Lower lobe of right lung (tissue), 2 donors: ENCODE results near the gene KIR2DL1. TPM values are rescaled to one million over a fixed set of nuclear protein-coding genes. Genes with fewer than 3 reads are reported as not detected.
"Not testable (repeated sequence)": the region's sequence is repeated elsewhere in the genome, so short reads cannot be mapped to it uniquely, and the experiment has no call there.

Source experiments
- ATAC-seq, 2 donors: fragments of 200-7000 bp; cut with Tn5 transposase; one replicate each; pipeline ENCODE4 v1.9.1; 2020 to 2022; ENCODE audit warnings: mild to moderate bottlenecking in 2 of 2, moderate library complexity in 2 of 2
- DNase-seq: peaks from one replicate; pipeline ENCODE4 v3.0.0-alpha.2; 2020
- H3K27ac ChIP-seq: fragments of 200-600 bp; one replicate; pipeline ENCODE4 v1.8.0; 2022
- H3K27me3 ChIP-seq: fragments of 200-600 bp; one replicate; pipeline ENCODE4 v1.8.0; 2022; ENCODE audit warnings: low read depth
- H3K36me3 ChIP-seq: fragments of 200-600 bp; one replicate; pipeline ENCODE4 v1.8.0; 2022; ENCODE audit warnings: mild to moderate bottlenecking
- H3K4me1 ChIP-seq: fragments of 200-600 bp; one replicate; pipeline ENCODE4 v1.8.0; 2022
- H3K4me3 ChIP-seq: fragments of 200-600 bp; one replicate; pipeline ENCODE4 v1.8.0; 2022; ENCODE audit warnings: mild to moderate bottlenecking
- H3K9me3 ChIP-seq: fragments of 200-600 bp; one replicate; pipeline ENCODE4 v1.8.0; 2022
- intact Hi-C: fragments of 100-400 bp; cut with DNase I; formaldehyde crosslinking; loops from one replicate; pipeline ENCODE4 v1.11.0; 2022
- total RNA-seq: library from RNA; stranded (reverse); fragmentation: NEBNext Ultra II Directional; extraction: Animal tissue kit (Norgen Biotek cat#: 25700); gene quantifications from one replicate; pipeline ENCODE4 v1.2.1, GENCODE V29; 2021
- donor health status: DM: no; HTN: yes; CAD: no; lungs with severe emphysema.

The KIR2DL1 gene
- total RNA-seq, 1 donor from 2014 or later, result 0.83 TPM

DNA sequence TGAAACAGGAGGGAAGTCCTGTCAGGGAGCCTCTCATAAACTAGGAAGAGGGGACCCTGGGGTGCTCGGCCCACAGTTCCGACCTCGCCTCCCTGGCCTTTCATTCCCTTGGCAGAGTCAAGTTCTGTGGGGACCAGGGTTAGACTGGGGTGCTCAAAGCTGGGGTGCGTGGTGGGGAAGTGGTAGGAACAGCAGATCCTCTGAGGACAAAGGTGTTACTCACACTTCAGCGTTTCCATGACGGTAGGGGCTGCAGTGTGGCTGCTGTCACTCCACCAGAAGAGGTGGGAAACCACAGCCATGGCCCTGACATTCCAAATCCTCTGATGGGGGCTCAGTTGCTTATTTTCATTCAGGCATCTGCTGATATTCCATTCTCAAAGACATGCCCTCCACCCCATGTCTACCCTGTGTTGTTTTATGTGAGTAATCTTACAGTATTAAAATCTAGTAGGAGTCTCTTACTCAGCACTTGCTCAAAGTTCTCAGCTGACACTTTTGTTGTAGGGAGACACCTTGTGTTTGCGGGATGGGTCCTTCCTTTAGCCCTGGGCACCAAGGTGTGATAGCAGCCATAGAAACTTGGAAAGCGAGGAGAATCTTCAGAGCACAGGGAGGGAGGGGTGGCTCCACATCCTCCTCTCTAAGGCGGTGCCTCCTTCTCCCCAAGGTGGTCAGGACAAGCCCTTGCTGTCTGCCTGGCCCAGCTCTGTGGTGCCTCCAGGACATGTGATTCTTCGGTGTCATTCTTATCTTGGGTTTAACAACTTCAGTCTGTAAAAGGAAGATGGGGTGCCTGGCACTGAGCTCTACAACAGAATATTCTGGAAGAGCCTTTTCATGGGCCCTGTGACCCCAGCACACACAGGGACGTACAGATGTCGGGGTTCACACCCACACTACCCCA is 13.1 kb upstream of the KIR2DL1 start:
- H3K27me3 ChIP-seq, DNase-seq, H3K36me3 ChIP-seq, H3K4me1 ChIP-seq, H3K9me3 ChIP-seq, ATAC-seq, H3K27ac ChIP-seq, H3K4me3 ChIP-seq, intact Hi-C loops: not testable (repeated sequence)

DNA sequence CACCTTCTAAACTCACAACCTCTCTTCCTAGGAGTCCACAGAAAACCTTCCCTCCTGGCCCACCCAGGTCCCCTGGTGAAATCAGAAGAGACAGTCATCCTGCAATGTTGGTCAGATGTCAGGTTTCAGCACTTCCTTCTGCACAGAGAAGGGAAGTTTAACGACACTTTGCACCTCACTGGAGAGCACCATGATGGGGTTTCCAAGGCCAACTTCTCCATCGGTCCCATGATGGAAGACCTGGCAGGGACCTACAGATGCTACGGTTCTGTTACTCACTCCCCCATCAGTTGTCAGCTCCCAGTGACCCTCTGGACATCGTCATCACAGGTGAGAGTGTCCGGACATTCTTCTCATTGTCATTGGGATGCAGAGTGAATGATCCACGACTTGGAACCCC is 11.0 kb upstream of the KIR2DL1 start:
- H3K27me3 ChIP-seq, DNase-seq, H3K27ac ChIP-seq, intact Hi-C loops, H3K4me3 ChIP-seq, H3K4me1 ChIP-seq, ATAC-seq, H3K9me3 ChIP-seq, H3K36me3 ChIP-seq: not testable (repeated sequence)

DNA sequence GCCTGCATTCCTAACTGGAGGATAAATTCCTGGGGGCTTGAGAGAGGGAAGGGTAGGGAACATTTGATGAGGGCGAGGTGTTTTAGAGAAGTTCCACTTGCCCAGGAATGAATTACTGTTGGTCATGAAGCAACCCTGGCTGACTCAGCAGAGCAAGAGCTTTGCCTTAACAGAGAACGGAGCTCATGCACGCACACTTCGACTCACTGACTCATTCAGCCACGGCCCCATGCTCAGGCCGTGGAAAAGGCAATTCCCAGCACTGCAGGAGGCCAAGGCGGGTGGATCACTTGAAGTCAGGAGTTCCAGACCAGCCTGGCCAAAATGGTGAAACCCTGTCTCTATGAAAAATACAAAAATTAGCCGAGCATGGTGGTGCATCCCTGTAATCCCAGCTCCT is 5.4 kb upstream of the KIR2DL1 start:
- H3K27ac ChIP-seq, intact Hi-C loops, H3K9me3 ChIP-seq, H3K4me3 ChIP-seq, ATAC-seq, H3K27me3 ChIP-seq, H3K36me3 ChIP-seq, DNase-seq, H3K4me1 ChIP-seq: not testable (repeated sequence)

DNA sequence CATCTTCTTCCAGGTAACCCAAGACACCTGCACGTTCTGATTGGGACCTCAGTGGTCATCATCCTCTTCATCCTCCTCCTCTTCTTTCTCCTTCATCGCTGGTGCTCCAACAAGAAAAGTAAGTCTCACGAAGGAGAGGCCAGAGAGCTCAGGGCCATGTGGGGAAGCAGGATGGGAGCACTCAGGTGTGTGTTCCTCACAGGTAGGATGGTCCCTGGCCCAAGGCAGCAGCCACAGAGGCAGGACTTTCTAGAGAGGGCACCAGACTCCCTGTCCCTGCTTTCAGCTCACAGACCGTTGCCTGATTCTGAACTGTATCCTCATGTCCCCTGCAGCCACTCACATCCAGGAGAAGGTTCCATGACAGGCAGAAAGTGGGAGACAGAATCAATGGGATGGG is 3.1 kb upstream of the KIR2DL1 start:
- H3K4me1 ChIP-seq, H3K27ac ChIP-seq, H3K27me3 ChIP-seq, H3K4me3 ChIP-seq, H3K9me3 ChIP-seq, intact Hi-C loops, ATAC-seq, H3K36me3 ChIP-seq, DNase-seq: not testable (repeated sequence)

DNA sequence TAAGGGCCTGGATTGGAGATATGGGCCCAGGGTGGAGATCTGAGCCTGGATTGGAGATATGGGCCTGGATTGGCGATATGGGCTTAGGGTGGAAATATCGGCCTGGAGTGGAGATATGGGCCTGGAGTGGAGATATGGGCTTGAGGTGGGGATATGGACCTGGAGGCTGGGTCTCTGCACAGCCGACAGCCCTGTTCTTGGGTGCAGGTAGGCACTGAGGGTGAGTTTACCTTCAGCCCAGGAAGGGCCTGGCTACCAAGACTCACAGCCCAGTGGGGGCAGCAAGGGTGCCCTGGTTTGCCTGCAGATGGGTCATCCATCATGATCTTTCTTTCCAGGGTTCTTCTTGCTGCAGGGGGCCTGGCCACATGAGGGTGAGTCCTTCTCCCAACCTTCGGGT is 918 bp downstream of the KIR2DL1 start:
- H3K4me1 ChIP-seq, DNase-seq, H3K4me3 ChIP-seq, H3K36me3 ChIP-seq, ATAC-seq, H3K9me3 ChIP-seq, H3K27ac ChIP-seq, intact Hi-C loops, H3K27me3 ChIP-seq: not testable (repeated sequence)

DNA sequence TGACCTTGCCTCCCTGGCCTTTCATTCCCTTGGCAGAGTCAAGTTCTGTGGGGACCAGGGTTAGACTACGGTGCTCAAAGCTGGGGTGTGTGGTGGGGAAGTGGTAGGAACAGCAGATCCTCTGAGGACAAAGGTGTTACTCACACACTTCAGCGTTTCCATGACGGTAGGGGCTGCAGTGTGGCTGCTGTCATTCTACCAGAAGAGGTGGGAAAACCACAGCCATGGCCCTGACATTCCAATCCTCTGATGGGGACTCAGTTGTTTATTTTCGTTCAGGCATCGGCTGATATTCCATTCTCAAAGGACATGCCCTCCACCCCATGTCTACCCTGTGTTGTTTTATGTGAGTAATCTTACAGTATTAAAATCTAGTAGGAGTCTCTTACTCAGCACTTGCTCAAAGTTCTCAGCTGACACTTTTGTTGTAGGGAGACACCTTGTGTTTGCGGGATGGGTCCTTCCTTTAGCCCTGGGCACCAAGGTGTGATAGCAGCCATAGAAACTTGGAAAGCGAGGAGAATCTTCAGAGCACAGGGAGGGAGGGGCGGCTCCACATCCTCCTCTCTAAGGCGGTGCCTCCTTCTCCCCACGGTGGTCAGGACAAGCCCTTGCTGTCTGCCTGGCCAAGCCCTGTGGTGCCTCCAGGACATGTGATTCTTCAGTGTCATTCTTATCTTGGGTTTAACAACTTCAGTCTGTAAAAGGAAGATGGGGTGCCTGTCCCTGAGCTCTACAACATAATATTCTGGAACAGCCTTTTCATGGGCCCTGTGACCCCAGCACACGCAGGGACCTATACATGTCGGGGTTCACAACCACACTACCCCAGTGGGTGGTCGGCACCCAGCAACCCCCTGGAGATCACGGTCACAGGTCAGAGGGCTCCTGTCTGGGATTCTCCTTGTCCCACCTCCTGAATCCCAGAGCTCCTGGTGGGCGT is 1.7 kb downstream of the KIR2DL1 start:
- intact Hi-C loops, H3K27me3 ChIP-seq, H3K9me3 ChIP-seq, H3K4me3 ChIP-seq, H3K36me3 ChIP-seq, DNase-seq, H3K4me1 ChIP-seq, H3K27ac ChIP-seq, ATAC-seq: not testable (repeated sequence)

DNA sequence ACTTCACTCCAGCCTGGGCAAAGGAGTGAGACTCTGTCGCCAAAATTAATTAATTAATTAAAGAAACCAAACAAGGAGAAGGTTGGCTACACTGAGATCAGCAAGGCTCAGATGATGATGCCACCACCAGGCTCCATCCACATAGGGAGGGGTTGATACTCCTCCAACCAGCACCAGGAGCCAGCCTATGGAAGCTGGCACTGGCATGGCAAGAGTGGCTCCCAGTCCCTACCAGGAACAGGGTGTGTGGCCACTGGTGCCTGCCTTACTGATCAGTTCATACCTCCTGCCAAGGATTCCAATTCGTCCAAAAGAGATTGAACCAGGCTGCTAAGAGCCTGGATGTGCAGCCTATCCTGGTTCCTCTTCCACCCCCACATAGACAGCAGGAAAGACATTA is 3.1 kb downstream of the KIR2DL1 start:
- DNase-seq, ATAC-seq, intact Hi-C loops: not testable (repeated sequence)

DNA sequence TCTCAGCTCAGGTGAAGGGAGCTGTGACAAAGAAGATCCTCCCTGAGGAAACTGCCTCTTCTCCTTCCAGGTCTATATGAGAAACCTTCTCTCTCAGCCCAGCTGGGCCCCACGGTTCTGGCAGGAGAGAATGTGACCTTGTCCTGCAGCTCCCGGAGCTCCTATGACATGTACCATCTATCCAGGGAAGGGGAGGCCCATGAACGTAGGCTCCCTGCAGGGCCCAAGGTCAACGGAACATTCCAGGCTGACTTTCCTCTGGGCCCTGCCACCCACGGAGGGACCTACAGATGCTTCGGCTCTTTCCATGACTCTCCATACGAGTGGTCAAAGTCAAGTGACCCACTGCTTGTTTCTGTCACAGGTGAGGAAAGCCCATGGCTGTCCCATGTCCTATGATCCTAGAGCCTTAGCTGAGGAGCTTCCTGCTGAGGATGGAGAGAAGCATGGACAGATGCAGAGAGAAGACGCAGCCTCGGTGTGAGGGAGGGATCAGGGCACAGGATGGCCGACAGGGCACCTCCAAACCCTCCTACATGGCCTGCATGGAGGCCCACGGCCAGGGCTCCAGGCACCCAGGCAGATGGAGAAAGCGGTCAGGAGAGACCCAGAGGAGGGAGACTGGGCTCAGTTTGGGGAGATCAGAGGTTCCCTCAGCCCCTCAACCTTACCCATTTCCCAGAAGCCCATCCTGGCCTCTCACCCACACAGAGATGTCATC is 5.7 kb downstream of the KIR2DL1 start:
- H3K27me3 ChIP-seq, ATAC-seq, H3K36me3 ChIP-seq, intact Hi-C loops, H3K27ac ChIP-seq, H3K4me1 ChIP-seq, H3K4me3 ChIP-seq, DNase-seq, H3K9me3 ChIP-seq: not testable (repeated sequence)

More for the DNA sequence above, 3.1 kb downstream of the KIR2DL1 start:
- H3K9me3 ChIP-seq, H3K36me3 ChIP-seq, H3K4me3 ChIP-seq, H3K4me1 ChIP-seq, H3K27me3 ChIP-seq, H3K27ac ChIP-seq: not testable (repeated sequence)

DNA sequence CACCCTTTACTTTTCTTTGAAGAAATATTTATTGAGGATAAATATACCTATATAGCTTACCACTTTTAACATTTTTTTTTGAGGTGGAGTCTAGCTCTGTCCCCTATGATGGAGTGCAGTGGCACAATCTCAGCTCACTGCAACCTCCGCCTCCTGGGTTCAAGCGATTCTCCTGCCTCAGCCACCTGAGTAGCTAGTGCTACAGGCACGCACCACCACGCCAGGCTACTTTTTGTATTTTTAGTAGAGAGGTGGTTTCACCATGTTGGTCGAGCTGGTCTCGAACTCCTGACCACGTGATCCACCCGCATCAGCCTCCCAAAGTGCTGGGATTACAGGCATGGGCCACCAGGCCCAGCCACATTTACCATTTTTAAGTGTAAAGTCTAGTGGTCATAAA is 6.2 kb downstream of the KIR2DL1 start:
- H3K36me3 ChIP-seq, H3K4me3 ChIP-seq, intact Hi-C loops, H3K4me1 ChIP-seq, DNase-seq, H3K9me3 ChIP-seq, H3K27me3 ChIP-seq, H3K27ac ChIP-seq, ATAC-seq: not testable (repeated sequence)

DNA sequence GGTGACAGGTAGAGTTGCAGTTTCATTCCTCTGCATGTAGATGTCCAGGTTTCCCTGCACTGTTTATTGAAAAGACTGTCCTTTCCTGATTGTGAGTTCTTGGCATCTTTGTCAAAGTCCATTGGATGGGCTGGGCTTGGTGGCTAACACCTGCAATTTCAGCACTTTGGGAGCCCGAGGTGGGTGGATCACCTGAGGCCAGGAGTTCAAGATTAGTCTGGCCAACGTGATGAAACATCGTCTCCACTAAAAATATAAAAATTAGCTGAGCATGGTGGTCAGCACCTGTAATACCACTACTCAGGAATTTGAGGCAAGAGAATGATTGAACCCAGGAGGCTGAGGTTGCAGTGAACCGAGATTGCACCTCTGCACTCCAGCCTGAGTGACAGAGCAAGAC is 8.3 kb downstream of the KIR2DL1 start:
- intact Hi-C loops, ATAC-seq: not testable (repeated sequence)

DNA sequence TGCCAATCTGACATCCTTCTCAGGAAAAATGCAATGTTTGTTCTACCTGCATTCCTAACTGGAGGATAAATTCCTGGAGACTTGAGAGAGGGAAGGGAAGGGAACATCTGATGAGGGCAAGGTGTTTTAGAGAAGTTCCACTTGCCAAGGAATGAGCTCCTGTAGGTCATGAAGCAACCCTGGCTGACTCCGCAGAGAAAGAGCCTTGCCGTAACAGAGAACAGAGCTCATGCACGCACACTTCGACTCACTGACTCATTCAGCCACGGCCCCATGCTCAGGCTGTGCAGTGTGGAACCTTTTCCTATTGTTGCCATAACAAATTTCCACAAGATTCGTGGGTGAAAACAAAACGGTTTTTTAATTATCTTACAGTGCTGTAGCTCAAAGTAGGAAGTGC is 9.3 kb downstream of the KIR2DL1 start:
- H3K27ac ChIP-seq, H3K9me3 ChIP-seq, H3K36me3 ChIP-seq, DNase-seq, H3K4me3 ChIP-seq, H3K4me1 ChIP-seq, H3K27me3 ChIP-seq, intact Hi-C loops, ATAC-seq: not testable (repeated sequence)

More for the DNA sequence above, 8.3 kb downstream of the KIR2DL1 start:
- H3K9me3 ChIP-seq, H3K4me3 ChIP-seq, H3K36me3 ChIP-seq, H3K27ac ChIP-seq, DNase-seq, H3K27me3 ChIP-seq, H3K4me1 ChIP-seq: not testable (repeated sequence)

DNA sequence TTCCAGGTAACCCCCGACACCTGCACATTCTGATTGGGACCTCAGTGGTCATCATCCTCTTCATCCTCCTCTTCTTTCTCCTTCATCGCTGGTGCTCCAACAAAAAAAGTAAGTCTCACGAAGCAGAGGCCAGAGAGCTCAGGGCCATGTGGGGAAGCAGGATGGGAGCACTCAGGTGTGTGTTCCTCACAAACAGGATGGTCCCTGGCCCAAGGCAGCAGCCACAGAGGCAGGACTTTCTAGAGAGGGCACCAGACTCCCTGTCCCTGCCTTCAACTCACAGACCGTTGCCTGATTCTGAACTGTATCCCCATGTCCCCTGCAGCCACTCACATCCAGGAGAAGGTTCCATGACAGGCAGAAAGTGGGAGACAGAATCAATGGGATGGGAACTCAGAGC is 13.3 kb downstream of the KIR2DL1 start:
- H3K36me3 ChIP-seq, H3K27me3 ChIP-seq, ATAC-seq, H3K9me3 ChIP-seq, H3K4me1 ChIP-seq, H3K27ac ChIP-seq, intact Hi-C loops, H3K4me3 ChIP-seq, DNase-seq: not testable (repeated sequence)

DNA sequence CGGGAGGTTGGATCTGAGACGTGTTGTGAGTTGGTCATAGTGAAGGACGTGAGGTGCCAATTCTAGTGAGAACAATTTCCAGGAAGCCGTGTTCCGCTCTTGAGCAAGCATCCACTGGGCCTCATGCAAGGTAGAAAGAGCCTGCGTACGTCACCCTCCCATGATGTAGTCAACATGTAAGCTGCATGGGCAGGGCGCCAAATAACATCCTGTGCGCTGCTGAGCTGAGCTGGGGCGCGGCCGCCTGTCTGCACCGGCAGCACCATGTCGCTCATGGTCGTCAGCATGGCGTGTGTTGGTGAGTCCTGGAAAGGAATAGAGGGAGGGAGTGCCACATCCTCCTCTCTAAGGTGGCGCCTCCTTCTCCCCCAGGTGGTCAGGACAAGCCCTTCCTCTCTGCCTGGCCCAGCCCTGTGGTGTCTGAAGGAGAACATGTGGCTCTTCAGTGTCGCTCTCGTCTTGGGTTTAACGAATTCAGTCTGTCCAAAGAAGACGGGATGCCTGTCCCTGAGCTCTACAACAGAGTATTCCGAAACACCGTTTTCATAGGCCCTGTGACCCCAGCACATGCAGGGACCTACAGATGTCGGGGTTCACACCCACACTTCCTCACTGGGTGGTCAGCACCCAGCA is 16.6 kb downstream of the KIR2DL1 start:
- intact Hi-C loops, H3K4me1 ChIP-seq, H3K4me3 ChIP-seq, H3K27ac ChIP-seq, H3K36me3 ChIP-seq, H3K27me3 ChIP-seq, H3K9me3 ChIP-seq, ATAC-seq, DNase-seq: not testable (repeated sequence)
